ENCODE measurements around the gene ENPP1.

DNA sequence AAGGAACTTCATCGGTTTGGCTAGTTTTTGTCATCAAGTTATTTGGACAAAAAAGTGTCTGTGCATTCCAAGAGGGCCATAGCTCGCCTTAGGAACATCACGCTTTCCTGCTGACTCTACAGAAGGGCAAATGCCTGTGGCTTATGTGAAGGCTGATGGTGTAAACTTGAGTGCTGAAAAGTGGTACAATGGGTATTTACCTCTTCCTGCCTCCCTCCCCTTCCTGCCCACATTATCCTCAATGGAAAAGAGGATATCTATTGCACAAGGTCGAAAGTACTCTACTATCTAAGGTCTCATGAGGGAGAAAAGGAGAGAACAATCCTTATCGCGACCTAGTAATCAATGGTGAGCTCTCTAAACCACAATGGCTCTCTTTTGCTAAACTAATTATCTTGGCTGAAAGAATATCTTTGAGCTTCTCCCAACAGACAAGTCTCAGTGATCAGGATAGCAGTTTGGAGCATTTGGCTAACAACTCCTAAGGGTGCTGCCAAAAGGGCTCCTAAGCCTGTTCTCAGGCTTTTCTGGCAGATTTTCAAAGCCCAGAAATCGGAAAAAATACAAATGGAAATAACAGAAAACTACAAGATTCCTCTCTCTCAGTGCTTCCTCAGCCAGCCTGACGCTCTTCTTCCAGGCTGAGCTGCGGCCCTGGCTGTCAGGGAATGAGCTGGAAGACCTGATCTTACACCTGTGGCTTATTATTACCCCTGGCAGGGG is 42.6 kb upstream of the ENPP1 start:
- TF ChIP-seq, protein P1, sequence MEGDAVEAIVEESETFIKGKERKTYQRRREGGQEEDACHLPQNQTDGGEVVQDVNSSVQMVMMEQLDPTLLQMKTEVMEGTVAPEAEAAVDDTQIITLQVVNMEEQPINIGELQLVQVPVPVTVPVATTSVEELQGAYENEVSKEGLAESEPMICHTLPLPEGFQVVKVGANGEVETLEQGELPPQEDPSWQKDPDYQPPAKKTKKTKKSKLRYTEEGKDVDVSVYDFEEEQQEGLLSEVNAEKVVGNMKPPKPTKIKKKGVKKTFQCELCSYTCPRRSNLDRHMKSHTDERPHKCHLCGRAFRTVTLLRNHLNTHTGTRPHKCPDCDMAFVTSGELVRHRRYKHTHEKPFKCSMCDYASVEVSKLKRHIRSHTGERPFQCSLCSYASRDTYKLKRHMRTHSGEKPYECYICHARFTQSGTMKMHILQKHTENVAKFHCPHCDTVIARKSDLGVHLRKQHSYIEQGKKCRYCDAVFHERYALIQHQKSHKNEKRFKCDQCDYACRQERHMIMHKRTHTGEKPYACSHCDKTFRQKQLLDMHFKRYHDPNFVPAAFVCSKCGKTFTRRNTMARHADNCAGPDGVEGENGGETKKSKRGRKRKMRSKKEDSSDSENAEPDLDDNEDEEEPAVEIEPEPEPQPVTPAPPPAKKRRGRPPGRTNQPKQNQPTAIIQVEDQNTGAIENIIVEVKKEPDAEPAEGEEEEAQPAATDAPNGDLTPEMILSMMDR (IDR thresholded peaks at IDR 0.05) = no peak
- no peak for TF ChIP-seq POLR2A (IDR thresholded peaks at IDR 0.05)

Data from vagina (tissue), 2 donors.